Stimulated activated naive CD4-positive, alpha-beta T cell (primary cell): Measurements from ENCODE around the gene SDE2.
"Not testable (repeated sequence)": the region's sequence is repeated elsewhere in the genome, so short reads cannot be mapped to it uniquely, and the experiment has no call there.

ENCODE experiments used
- DNase-seq, 6 experiments: peaks; one replicate each; lab custom pipeline; 2025; lab: John Stamatoyannopoulos, UW

Gene SDE2

GRCh38 chr1:225999227-225999911 lies at the start of gene SDE2:
Gene SDE2, minus strand, starts transcription at chr1:225999343. Its CDS starts 31 bp downstream, at chr1:225999312.
- peak; percentile 97 to 100 (median 99) for DNase-seq

- DNase-seq, result no peak
Observed at GRCh38 chr1:226048886-226049285, 49.7 kb upstream of the SDE2 start.

- no peak for DNase-seq
Observed at GRCh38 chr1:226047495-226047894, 48.4 kb upstream of the SDE2 start.

GRCh38 chr1:226046240-226046639 lies 47.1 kb upstream of the SDE2 start:
- no peak for DNase-seq

- DNase-seq, result no peak
Observed at GRCh38 chr1:226044514-226045101, 45.5 kb upstream of the SDE2 start.

GRCh38 chr1:226041419-226041818 lies 42.3 kb upstream of the SDE2 start:
- DNase-seq, result no peak

- no peak for DNase-seq
Observed at GRCh38 chr1:226038661-226039060, 39.5 kb upstream of the SDE2 start.

- DNase-seq, result no peak
Observed at GRCh38 chr1:226035915-226036314, 36.8 kb upstream of the SDE2 start.

GRCh38 chr1:226034482-226034881 lies 35.3 kb upstream of the SDE2 start:
- DNase-seq, result no peak

- DNase-seq, result no peak
Observed at GRCh38 chr1:226033991-226034390, 34.8 kb upstream of the SDE2 start.

GRCh38 chr1:226033582-226033981 lies 34.4 kb upstream of the SDE2 start:
- DNase-seq, result no peak

GRCh38 chr1:226029568-226030225 lies 30.6 kb upstream of the SDE2 start:
- no peak for DNase-seq

- DNase-seq, result no peak
Observed at GRCh38 chr1:226029093-226029496, 30.0 kb upstream of the SDE2 start.

- no peak for DNase-seq
Observed at GRCh38 chr1:226027538-226028217, 28.5 kb upstream of the SDE2 start.

GRCh38 chr1:226026833-226027232 lies 27.7 kb upstream of the SDE2 start:
- no peak for DNase-seq

GRCh38 chr1:226023735-226024134 lies 24.6 kb upstream of the SDE2 start:
- no peak for DNase-seq

GRCh38 chr1:226021801-226022200 lies 22.7 kb upstream of the SDE2 start:
- no peak for DNase-seq

- no peak for DNase-seq
Observed at GRCh38 chr1:226021401-226021800, 22.3 kb upstream of the SDE2 start.

GRCh38 chr1:226019572-226019971 lies 20.4 kb upstream of the SDE2 start:
- no peak for DNase-seq

GRCh38 chr1:226017070-226017469 lies 17.9 kb upstream of the SDE2 start:
- no peak for DNase-seq

GRCh38 chr1:226009650-226010044 lies 10.5 kb upstream of the SDE2 start:
- DNase-seq, result no peak

GRCh38 chr1:226007126-226007892 lies 8.2 kb upstream of the SDE2 start:
- DNase-seq, result not testable (repeated sequence)
